Loucy (cell line): ENCODE measurements around the gene ST3GAL5.

ENCODE experiments used
- EZH2phosphoT487 ChIP-seq: fragments of 200-600 bp; IDR thresholded peaks from 2 replicates; pipeline ENCODE4 v1.6.1; 2018; ENCODE audit warnings: antibody characterized with exemption, mild to moderate bottlenecking, moderate library complexity, borderline replicate concordance
- TF ChIP-seq, protein P1 (sequence below): fragments of 200-600 bp; sonication (generic); conservative IDR thresholded peaks from 2 replicates; pipeline ENCODE4 v1.5.1; 2014; ENCODE audit warnings: mild to moderate bottlenecking, antibody characterized with exemption, low read length

DNA sequence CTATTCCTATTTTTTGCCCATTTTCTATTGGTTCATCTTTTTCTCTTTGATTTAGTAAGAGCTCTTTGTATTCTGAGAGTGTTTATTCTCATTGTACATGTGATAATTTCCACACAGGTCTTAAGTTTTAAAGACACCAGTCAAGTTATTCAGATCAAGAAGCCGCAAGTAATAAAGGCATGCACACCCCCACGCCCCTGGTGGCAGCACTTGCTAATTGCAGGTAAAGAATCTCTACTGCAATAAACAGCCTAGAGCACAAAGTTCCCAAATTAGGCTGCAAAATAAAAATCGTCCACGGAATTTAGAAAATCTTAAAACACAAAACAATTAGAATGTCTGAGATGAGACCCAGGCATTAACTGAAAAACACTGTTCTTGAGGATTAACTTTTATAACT, 45.2 kb downstream of the ST3GAL5 start:
- TF ChIP-seq, protein P1, sequence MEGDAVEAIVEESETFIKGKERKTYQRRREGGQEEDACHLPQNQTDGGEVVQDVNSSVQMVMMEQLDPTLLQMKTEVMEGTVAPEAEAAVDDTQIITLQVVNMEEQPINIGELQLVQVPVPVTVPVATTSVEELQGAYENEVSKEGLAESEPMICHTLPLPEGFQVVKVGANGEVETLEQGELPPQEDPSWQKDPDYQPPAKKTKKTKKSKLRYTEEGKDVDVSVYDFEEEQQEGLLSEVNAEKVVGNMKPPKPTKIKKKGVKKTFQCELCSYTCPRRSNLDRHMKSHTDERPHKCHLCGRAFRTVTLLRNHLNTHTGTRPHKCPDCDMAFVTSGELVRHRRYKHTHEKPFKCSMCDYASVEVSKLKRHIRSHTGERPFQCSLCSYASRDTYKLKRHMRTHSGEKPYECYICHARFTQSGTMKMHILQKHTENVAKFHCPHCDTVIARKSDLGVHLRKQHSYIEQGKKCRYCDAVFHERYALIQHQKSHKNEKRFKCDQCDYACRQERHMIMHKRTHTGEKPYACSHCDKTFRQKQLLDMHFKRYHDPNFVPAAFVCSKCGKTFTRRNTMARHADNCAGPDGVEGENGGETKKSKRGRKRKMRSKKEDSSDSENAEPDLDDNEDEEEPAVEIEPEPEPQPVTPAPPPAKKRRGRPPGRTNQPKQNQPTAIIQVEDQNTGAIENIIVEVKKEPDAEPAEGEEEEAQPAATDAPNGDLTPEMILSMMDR, result peak; percentile 59
- TF ChIP-seq EZH2phosphoT487, result no peak
